Mesenchymal stem cell (in vitro differentiated cells and primary cell): ENCODE data around the gene VCX2. TPM values are rescaled to one million over a fixed set of nuclear protein-coding genes. Genes with fewer than 3 reads are reported as not detected.
"Not testable (repeated sequence)": the region's sequence is repeated elsewhere in the genome, so short reads cannot be mapped to it uniquely, and the experiment has no call there.

ENCODE experiments used
- DNase-seq: peaks from one replicate; pipeline ENCODE4 v3.0.0-alpha.2; 2013
- H2AFZ ChIP-seq: one replicate; pipeline ENCODE4 v1.6.1; 2013; ENCODE audit warnings: low read depth, mild to moderate bottlenecking, control low read depth, inconsistent platforms, low read length, moderate library complexity
- H2AK5ac ChIP-seq: 2 replicates; pipeline ENCODE4 v1.6.1; 2013; ENCODE audit warnings: low read length, moderate library complexity, mild to moderate bottlenecking, inconsistent platforms; ENCODE audit not compliant: severe bottlenecking
- H2BK120ac ChIP-seq: one replicate; pipeline ENCODE4 v1.6.1; 2013; ENCODE audit warnings: low read depth, mild to moderate bottlenecking, inconsistent platforms, low read length, moderate library complexity
- H2BK12ac ChIP-seq, 2 experiments: one replicate each; pipeline ENCODE4 v1.6.1; 2013; ENCODE audit warnings: inconsistent platforms in 2 of 2, low read length in 2 of 2, mild to moderate bottlenecking in 2 of 2, moderate library complexity in 2 of 2, control low read depth in 1 of 2
- H2BK15ac ChIP-seq: one replicate; pipeline ENCODE4 v1.6.1; 2013; ENCODE audit warnings: mild to moderate bottlenecking, low read depth, inconsistent platforms; ENCODE audit not compliant: poor library complexity, severe bottlenecking
- H2BK5ac ChIP-seq: 2 replicates; pipeline ENCODE4 v1.6.1; 2013; ENCODE audit warnings: low read depth, mild to moderate bottlenecking, low read length, control low read depth, inconsistent platforms; ENCODE audit not compliant: poor library complexity, severe bottlenecking
- H3K14ac ChIP-seq, 2 experiments: one replicate each; pipeline ENCODE4 v1.6.1; 2013; ENCODE audit warnings: inconsistent platforms in 2 of 2, low read length in 2 of 2, control low read depth in 1 of 2, mild to moderate bottlenecking in 1 of 2, moderate library complexity in 1 of 2
- H3K18ac ChIP-seq, 2 experiments: one replicate each; pipeline ENCODE4 v1.6.1; 2013; ENCODE audit warnings: inconsistent platforms in 2 of 2, low read length in 2 of 2, control low read depth in 1 of 2, low read depth in 1 of 2, mild to moderate bottlenecking in 1 of 2
- H3K23ac ChIP-seq, 2 experiments: one replicate each; pipeline ENCODE4 v1.6.1; 2013; ENCODE audit warnings: inconsistent platforms in 2 of 2, low read length in 2 of 2, mild to moderate bottlenecking in 2 of 2, moderate library complexity in 2 of 2, control low read depth in 1 of 2
- H3K27ac ChIP-seq: 2 replicates; pipeline ENCODE4 v1.5.1; 2013; ENCODE audit warnings: mild to moderate bottlenecking, moderate library complexity, low read length, control low read depth, inconsistent platforms; ENCODE audit not compliant: poor library complexity, severe bottlenecking
- H3K27me3 ChIP-seq, 2 experiments: 2 replicates each; pipeline versions ENCODE4 v1.6.1 to v1.7.0; 2013; ENCODE audit warnings: low read length in 2 of 2, mild to moderate bottlenecking in 2 of 2, moderate library complexity in 2 of 2, control low read depth in 1 of 2, inconsistent platforms in 1 of 2; ENCODE audit not compliant: control insufficient read depth in 1 of 2, insufficient read depth in 1 of 2
- H3K36me3 ChIP-seq, 2 experiments: 2 replicates each; pipeline versions ENCODE4 v1.6.1 to v1.7.0; 2013; ENCODE audit warnings: low read length in 2 of 2, control low read depth in 1 of 2, inconsistent platforms in 1 of 2, low read depth in 1 of 2, mild to moderate bottlenecking in 1 of 2; ENCODE audit not compliant: insufficient read depth in 2 of 2, control insufficient read depth in 1 of 2
- H3K4ac ChIP-seq, 2 experiments: one replicate each; pipeline ENCODE4 v1.6.1; 2013; ENCODE audit warnings: inconsistent platforms in 2 of 2, low read length in 2 of 2, mild to moderate bottlenecking in 2 of 2, moderate library complexity in 2 of 2, control low read depth in 1 of 2, low read depth in 1 of 2
- H3K4me1 ChIP-seq: 2 replicates; pipeline ENCODE4 v1.6.1; 2013; ENCODE audit warnings: low read depth, low read length, control low read depth; ENCODE audit not compliant: control insufficient read depth, insufficient read depth
- H3K4me2 ChIP-seq: 2 replicates; pipeline ENCODE4 v1.6.1; 2013; ENCODE audit warnings: low read length, mild to moderate bottlenecking, inconsistent platforms; ENCODE audit not compliant: poor library complexity, severe bottlenecking
- H3K4me3 ChIP-seq, 2 experiments: 2 replicates each; pipeline versions ENCODE4 v1.5.1 to v1.7.0; 2013; ENCODE audit warnings: low read length in 2 of 2, mild to moderate bottlenecking in 2 of 2, control low read depth in 1 of 2, low read depth in 1 of 2; ENCODE audit not compliant: insufficient read depth in 1 of 2
- H3K79me1 ChIP-seq: replicated peaks from 2 replicates; pipeline ENCODE4 v1.6.1; 2013; ENCODE audit warnings: mild to moderate bottlenecking, control low read depth, low read length, inconsistent platforms; ENCODE audit not compliant: poor library complexity, severe bottlenecking
- H3K9ac ChIP-seq: 2 replicates; pipeline ENCODE4 v1.7.0; 2013; ENCODE audit warnings: mild to moderate bottlenecking, low read length, moderate library complexity
- H3K9me3 ChIP-seq: 2 replicates; pipeline ENCODE4 v1.7.0; 2013; ENCODE audit warnings: mild to moderate bottlenecking, low read length; ENCODE audit not compliant: control insufficient read depth
- H4K8ac ChIP-seq: one replicate; pipeline ENCODE4 v1.6.1; 2013; ENCODE audit warnings: inconsistent platforms, mild to moderate bottlenecking, low read length, moderate library complexity
- H4K91ac ChIP-seq: one replicate; pipeline ENCODE4 v1.6.1; 2013; ENCODE audit warnings: mild to moderate bottlenecking, low read length, inconsistent platforms
- WGBS: methylation state at CpG from one replicate; pipeline ENCODE4 v1.1.7; 2013; ENCODE audit warnings: mixed read lengths; 5-methylcytosine and 5-hydroxymethylcytosine counted together
- polyA plus RNA-seq, 2 experiments: library from polyadenylated mRNA; stranded (reverse); fragments of 200-250 nt; gene quantifications; one replicate each; pipeline ENCODE4 v1.2.3, GENCODE V29; 2013

Gene VCX2
- polyA plus RNA-seq (2013, experiment 1 of 2): not detected
- not detected for polyA plus RNA-seq (2013, experiment 2 of 2)

DNA sequence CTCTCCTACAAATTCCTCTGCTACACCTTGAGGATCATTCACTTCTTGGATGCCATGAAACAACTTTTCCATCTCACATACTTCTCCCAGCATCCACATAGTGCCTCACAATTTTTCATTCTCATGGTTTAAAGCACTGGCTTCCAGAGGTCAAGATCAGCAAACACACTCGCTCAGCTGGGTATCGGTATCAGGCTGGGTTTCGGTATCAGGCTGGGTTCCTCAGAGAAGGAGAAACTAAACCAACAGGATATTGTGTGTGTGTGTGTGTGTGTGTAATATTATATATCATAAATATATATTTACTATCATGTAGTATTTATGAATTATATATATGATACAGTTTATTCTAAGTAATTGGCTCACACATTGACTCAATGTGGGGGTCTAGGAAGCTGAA is at the start of gene VCX2:
VCX2 (minus strand) TSS at position 99 of the 400 bp plus-strand sequence. CDS start 624 bp downstream, outside the sequence.
- H2BK5ac ChIP-seq, H3K14ac ChIP-seq, H3K36me3 ChIP-seq, H4K91ac ChIP-seq, H3K18ac ChIP-seq, H3K9ac ChIP-seq, H2BK12ac ChIP-seq, DNase-seq, H3K4me1 ChIP-seq, H3K27ac ChIP-seq, H2AK5ac ChIP-seq, H2BK15ac ChIP-seq, H3K9me3 ChIP-seq, H3K23ac ChIP-seq, H3K4me2 ChIP-seq, H2BK120ac ChIP-seq, H3K4me3 ChIP-seq, H2AFZ ChIP-seq, H4K8ac ChIP-seq, H3K27me3 ChIP-seq, H3K4ac ChIP-seq, H3K79me1 ChIP-seq: not testable (repeated sequence)
- WGBS: 100% methylated on average over 2 of the region's 3 CpGs

DNA sequence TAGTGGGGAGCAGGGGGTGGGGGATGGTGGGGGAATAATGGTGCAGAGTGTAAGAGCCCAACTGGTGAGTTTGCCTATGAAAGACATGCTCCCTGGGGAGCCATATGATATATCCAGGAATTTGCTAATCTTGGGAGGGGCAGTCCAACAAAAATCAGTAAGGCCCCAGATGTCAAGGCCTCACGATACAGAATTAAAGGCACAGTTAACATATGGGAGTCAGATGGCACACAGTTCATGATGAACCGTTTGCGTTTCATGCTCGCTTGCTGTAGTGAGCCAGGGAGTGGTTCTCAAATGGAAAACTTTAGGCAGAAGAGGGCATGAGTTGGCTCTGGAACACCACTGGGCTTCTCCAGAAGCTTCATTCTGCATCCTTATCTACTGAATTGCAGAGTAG is 33.9 kb upstream of the VCX2 start:
- H3K9ac ChIP-seq: no peak overlapping the region
- no peak overlapping the region for H3K4ac ChIP-seq
- H3K23ac ChIP-seq: no peak overlapping the region
- no peaks in the 10 kb centered on the region for H3K79me1 ChIP-seq
- H2BK15ac ChIP-seq: no peak overlapping the region
- H2BK12ac ChIP-seq: no peak overlapping the region
- H3K4me2 ChIP-seq: no peak overlapping the region
- no peaks in the 10 kb centered on the region for H3K27me3 ChIP-seq
- H3K18ac ChIP-seq: no peak overlapping the region
- no peaks in the 10 kb centered on the region for H3K9me3 ChIP-seq
- no peaks in the 10 kb centered on the region for H3K36me3 ChIP-seq
- no peak overlapping the region for H3K4me3 ChIP-seq
- no peak overlapping the region for H2AFZ ChIP-seq
- no peak overlapping the region for H4K91ac ChIP-seq
- no peaks in the 10 kb centered on the region for H3K4me1 ChIP-seq
- H4K8ac ChIP-seq: no peak overlapping the region
- H2AK5ac ChIP-seq: no peak overlapping the region
- no peak overlapping the region for H2BK120ac ChIP-seq
- H3K14ac ChIP-seq: no peak overlapping the region
- no peak overlapping the region for H2BK5ac ChIP-seq
- DNase-seq: no peak
- WGBS: 70% methylated on average over 4 of the region's 4 CpGs
- H3K27ac ChIP-seq: no peak overlapping the region

DNA sequence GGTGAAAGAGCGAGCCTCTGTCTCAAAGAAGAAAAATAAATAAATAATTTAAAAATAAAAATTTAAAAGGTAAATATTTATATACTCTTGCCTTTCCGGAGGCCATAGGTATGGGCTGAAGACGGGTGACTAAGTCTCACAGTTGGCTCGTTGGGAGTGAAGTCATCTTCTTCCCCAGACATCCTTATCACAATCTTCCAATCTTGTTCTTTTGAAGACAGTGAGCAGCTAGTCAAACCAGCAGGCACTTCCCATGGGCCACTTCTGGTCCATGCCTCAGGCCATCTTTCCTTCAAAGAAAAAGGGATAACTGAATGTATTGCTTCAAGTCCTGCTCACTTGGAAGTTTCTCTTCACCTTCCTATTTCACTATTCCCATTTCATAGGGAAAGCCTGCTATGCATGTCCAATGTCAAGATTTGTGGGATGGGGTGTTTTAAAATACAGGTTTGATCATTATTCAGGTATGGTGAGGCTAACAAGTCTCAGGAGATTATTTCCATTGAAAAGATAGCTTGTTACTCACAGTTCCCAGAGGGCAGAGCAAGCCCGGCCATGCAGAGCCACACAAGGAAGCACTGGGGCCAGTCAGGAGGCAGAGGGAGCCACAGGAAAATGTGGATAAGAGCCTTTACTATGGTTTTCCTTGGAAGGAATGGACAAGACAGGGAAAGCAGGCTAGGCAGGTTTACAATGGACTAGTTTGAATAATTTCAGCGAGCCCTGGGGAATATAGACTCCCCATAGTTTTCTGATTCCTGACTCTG is 33.3 kb upstream of the VCX2 start:
- Histone ChIP-seq H4K91ac (no peak overlapping the region), H3K4me3 (no peak overlapping the region), H3K4me1 (no peaks in the 10 kb centered on the region), H3K18ac (no peak overlapping the region), H2AFZ (no peak overlapping the region), H3K4ac (no peak overlapping the region), H2BK15ac (no peak overlapping the region), H3K9ac (no peak overlapping the region), H3K27ac (no peak overlapping the region), H3K79me1 (no peaks in the 10 kb centered on the region), H3K9me3 (no peaks in the 10 kb centered on the region), H3K27me3 (no peaks in the 10 kb centered on the region), H2AK5ac (no peak overlapping the region), H2BK5ac (no peak overlapping the region), H3K4me2 (no peak overlapping the region), H2BK120ac (no peak overlapping the region), H3K23ac (no peak overlapping the region), H2BK12ac (no peak overlapping the region), H3K36me3 (no peaks in the 10 kb centered on the region), H4K8ac (no peak overlapping the region), H3K14ac (no peak overlapping the region)
- 55% methylated on average over 4 of the region's 6 CpGs for WGBS
- no peak for DNase-seq

DNA sequence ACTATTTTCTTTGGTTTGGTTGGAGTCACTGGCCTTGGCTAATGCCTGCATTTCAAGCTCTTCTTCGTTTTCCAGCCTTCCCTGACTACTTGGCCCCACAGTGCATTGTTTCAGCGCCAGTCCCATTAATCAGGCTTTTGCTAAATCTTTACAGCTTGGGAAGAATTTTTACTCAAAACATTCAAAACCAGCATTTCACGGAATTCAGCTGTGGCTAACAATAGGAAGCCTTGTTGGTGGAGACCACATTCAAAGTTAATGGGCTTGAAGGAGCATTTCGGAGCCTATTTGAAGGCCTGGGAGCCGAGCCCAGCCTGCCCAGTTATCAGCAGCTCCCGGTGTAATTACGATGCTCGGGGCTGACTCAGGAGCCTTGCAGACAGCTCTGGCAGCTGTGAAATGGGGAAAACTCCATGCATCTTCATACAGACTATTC is 30.8 kb upstream of the VCX2 start:
- no peak overlapping the region for H3K27ac ChIP-seq
- no peak overlapping the region for H2AFZ ChIP-seq
- no peak overlapping the region for H3K4ac ChIP-seq
- no peak overlapping the region for H3K18ac ChIP-seq
- no peak overlapping the region for H3K4me3 ChIP-seq
- no peak overlapping the region for H2BK5ac ChIP-seq
- no peaks in the 10 kb centered on the region for H3K79me1 ChIP-seq
- no peaks in the 10 kb centered on the region for H3K4me1 ChIP-seq
- no peak overlapping the region for H2BK15ac ChIP-seq
- H3K14ac ChIP-seq: no peak overlapping the region
- no peak overlapping the region for H3K23ac ChIP-seq
- no peak overlapping the region for H2BK12ac ChIP-seq
- peak; percentile 0 for DNase-seq
- H3K36me3 ChIP-seq: no peaks in the 10 kb centered on the region
- no peak overlapping the region for H4K8ac ChIP-seq
- H3K4me2 ChIP-seq: no peak overlapping the region
- H3K27me3 ChIP-seq: no peaks in the 10 kb centered on the region
- H3K9ac ChIP-seq: no peak overlapping the region
- H2AK5ac ChIP-seq: no peak overlapping the region
- H3K9me3 ChIP-seq: no peaks in the 10 kb centered on the region
- H2BK120ac ChIP-seq: no peak overlapping the region
- 55% methylated on average over 5 of the region's 8 CpGs for WGBS
- no peak overlapping the region for H4K91ac ChIP-seq
